Gastrocnemius medialis (tissue), 4 donors: ENCODE data around the gene TRIM62.

Experiments
- CTCF ChIP-seq, 5 experiments: fragments of 450-650 bp in 3 of 5; fragments of 200-600 bp in 2 of 5; sonication (generic) in 2 of 5; IDR thresholded peaks in 4 of 5; conservative IDR thresholded peaks in 1 of 5; 1 replicate in 4 of 5; 2 replicates in 1 of 5; pipeline ENCODE4 v1.5.1; 2016 to 2019; ENCODE audit warnings: antibody characterized with exemption in 5 of 5, mild to moderate bottlenecking in 3 of 5, moderate library complexity in 3 of 5
- POLR2A ChIP-seq, 2 donors: fragments of 450-650 bp; IDR thresholded peaks; one replicate each; pipeline ENCODE4 v1.6.1; 2017; ENCODE audit warnings: antibody characterized with exemption in 2 of 2, mild to moderate bottlenecking in 2 of 2, moderate library complexity in 2 of 2

- TF ChIP-seq CTCF (IDR thresholded peaks at IDR 0.05 in 4 of 5, conservative IDR thresholded peaks at IDR 0.05 in 1 of 5) (no peak), POLR2A (IDR thresholded peaks at IDR 0.05) (no peak)
Measured at GRCh38 chr1:33231166-33231565, 49.3 kb upstream of the TRIM62 start.
